GM18526 (cell line): ENCODE measurements around the gene FLOT1.

Experiments used
- POLR2A ChIP-seq: IDR thresholded peaks from 3 replicates; pipeline ENCODE4 v1.6.1; 2011; ENCODE audit not compliant: insufficient read length; ENCODE audit errors: extremely low read depth

The FLOT1 gene

GRCh38 chr6:30719356-30719755 lies 23.1 kb downstream of the FLOT1 start:
- no peak for TF ChIP-seq POLR2A

GRCh38 chr6:30717129-30717844 lies 25.2 kb downstream of the FLOT1 start, which contains the start of gene MDC1:
TSS of gene MDC1 (minus strand) at chr6:30717281. CDS start at chr6:30715175, 2,106 bp downstream.
- TF ChIP-seq POLR2A = peak; percentile 91

GRCh38 chr6:30716879-30717128 lies 25.7 kb downstream of the FLOT1 start:
- no peak for TF ChIP-seq POLR2A

- TF ChIP-seq POLR2A = no peak
Observed at GRCh38 chr6:30714263-30714662, 28.2 kb downstream of the FLOT1 start.

- no peak for TF ChIP-seq POLR2A
Observed at GRCh38 chr6:30712441-30712945, 30.0 kb downstream of the FLOT1 start.

- no peak for TF ChIP-seq POLR2A
Observed at GRCh38 chr6:30711758-30712380, 30.6 kb downstream of the FLOT1 start.

GRCh38 chr6:30709101-30709868 lies 33.2 kb downstream of the FLOT1 start:
- no peak for TF ChIP-seq POLR2A

- no peak for TF ChIP-seq POLR2A
Observed at GRCh38 chr6:30707281-30707850, 35.1 kb downstream of the FLOT1 start.

GRCh38 chr6:30705620-30706019 lies 36.9 kb downstream of the FLOT1 start:
- no peak for TF ChIP-seq POLR2A

- no peak for TF ChIP-seq POLR2A
Observed at GRCh38 chr6:30703821-30704220, 38.7 kb downstream of the FLOT1 start.

GRCh38 chr6:30703011-30703410 lies 39.5 kb downstream of the FLOT1 start:
- TF ChIP-seq POLR2A = no peak

- TF ChIP-seq POLR2A = no peak
Observed at GRCh38 chr6:30700340-30700739, 42.1 kb downstream of the FLOT1 start.

GRCh38 chr6:30696432-30696831 lies 46.1 kb downstream of the FLOT1 start:
- TF ChIP-seq POLR2A = no peak

GRCh38 chr6:30691208-30691847 lies 51.2 kb downstream of the FLOT1 start:
- no peak for TF ChIP-seq POLR2A
